ENCODE measurements around the gene TLDC2. TPM values are rescaled to one million over a fixed set of nuclear protein-coding genes. Genes with fewer than 3 reads are reported as not detected.
A peak's percentile ranks its signal among the peaks of the same experiment; 100 is the strongest.

Gene TLDC2
- total RNA-seq, 4 donors from 2014 or later, result not detected

DNA sequence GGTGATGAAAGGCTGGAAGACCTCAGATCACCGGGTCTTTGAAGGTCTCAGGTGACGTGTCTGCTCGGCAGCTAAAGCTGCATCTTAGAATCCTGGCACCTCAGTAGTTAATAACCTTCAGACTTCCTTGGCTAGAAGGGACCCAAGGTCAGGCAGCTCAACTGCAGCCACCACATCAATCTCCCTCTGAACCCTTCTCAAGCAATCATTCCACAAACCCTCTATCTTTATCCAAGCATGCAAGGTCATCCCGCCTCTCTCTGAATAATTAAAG is 16.7 kb upstream of the TLDC2 start:
- peaks cover 89% of the 10 kb centered on the region for H3K4me1 ChIP-seq
- H3K36me3 ChIP-seq, result peaks cover 4% of the 10 kb centered on the region
- H3K27me3 ChIP-seq, result no peaks in the 10 kb centered on the region
- no peaks in the 10 kb centered on the region for H3K9me3 ChIP-seq
- H3K27ac ChIP-seq, result no peak overlapping the region
- 77% methylated on average over 3 of the region's 4 CpGs for WGBS
- TF ChIP-seq, protein P1, sequence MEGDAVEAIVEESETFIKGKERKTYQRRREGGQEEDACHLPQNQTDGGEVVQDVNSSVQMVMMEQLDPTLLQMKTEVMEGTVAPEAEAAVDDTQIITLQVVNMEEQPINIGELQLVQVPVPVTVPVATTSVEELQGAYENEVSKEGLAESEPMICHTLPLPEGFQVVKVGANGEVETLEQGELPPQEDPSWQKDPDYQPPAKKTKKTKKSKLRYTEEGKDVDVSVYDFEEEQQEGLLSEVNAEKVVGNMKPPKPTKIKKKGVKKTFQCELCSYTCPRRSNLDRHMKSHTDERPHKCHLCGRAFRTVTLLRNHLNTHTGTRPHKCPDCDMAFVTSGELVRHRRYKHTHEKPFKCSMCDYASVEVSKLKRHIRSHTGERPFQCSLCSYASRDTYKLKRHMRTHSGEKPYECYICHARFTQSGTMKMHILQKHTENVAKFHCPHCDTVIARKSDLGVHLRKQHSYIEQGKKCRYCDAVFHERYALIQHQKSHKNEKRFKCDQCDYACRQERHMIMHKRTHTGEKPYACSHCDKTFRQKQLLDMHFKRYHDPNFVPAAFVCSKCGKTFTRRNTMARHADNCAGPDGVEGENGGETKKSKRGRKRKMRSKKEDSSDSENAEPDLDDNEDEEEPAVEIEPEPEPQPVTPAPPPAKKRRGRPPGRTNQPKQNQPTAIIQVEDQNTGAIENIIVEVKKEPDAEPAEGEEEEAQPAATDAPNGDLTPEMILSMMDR (IDR thresholded peaks at IDR 0.05), result no peak
- no peak for TF ChIP-seq EP300 (IDR thresholded peaks at IDR 0.05)
- no peak for TF ChIP-seq POLR2A (IDR thresholded peaks at IDR 0.05)
- TF ChIP-seq POLR2AphosphoS5 (IDR thresholded peaks at IDR 0.05), result no peak
- no peak for DNase-seq (ENCODE audit: low spot score in 2 of 2)
- no peak overlapping the region for H3K4me3 ChIP-seq

DNA sequence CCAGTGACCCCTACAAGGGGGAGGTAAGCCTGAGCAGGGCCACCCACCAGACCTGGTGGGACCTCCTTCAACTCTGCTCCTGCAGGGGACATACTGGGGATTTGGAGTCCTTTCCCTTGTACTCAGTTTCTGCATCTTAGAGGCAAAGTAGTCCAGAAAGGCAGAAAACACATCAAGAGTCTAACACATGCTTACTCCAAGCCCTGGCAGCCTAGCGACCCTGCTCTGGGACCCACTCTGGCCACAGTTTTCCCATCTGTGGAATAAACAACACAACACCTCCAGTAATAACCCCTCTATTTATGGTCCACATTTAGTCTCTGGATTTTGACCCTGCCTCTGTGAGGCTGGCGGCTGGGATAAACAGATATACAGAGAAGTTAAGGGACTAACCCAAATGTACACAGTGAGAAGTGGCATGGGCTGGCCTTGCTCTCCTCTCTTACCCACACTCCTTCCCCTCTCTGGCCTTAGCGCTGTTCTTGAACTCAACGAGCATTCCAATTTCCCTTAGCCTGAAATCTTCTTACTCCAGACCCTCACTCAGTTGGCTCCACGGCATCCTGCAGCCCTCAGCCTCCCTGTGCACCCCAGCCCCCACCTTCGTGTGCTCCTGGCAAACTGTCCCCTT is 16.1 kb upstream of the TLDC2 start:
- H3K4me3 ChIP-seq, result no peak overlapping the region
- peaks cover 89% of the 10 kb centered on the region for H3K4me1 ChIP-seq
- 72% methylated on average over 6 of the region's 6 CpGs for WGBS

DNA sequence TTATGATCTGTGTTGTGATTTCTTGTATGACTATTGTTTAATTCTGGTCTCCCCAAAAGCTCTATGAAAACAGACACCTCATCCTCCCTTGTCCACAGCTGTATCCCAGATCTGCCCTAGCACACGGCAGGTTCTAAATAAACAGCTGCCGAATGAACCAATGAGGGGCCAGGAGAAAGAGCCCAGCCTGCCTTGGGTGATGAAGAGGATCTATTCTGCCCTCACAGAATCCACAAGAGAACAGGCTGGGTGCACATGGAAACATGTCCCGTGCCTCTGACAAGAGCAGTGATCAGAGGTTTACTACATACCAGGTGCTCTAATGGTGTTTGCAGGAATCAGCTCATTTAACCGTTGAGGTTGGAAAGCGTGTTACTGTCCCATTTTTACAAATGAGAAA is 15.6 kb upstream of the TLDC2 start:
- Histone ChIP-seq H3K27me3 (no peaks in the 10 kb centered on the region), H3K9me3 (no peaks in the 10 kb centered on the region), H3K27ac (no peak overlapping the region), H3K4me1 (peaks cover 89% of the 10 kb centered on the region), H3K4me3 (no peak overlapping the region), H3K36me3 (peaks cover 4% of the 10 kb centered on the region)
- WGBS, result 70% methylated on average over 5 of the region's 5 CpGs
- DNase-seq (ENCODE audit: low spot score in 2 of 2), result no peak
- TF ChIP-seq POLR2A (IDR thresholded peaks at IDR 0.05), result no peak
- TF ChIP-seq EP300 (IDR thresholded peaks at IDR 0.05), result no peak
- TF ChIP-seq POLR2AphosphoS5 (IDR thresholded peaks at IDR 0.05), result no peak
- TF ChIP-seq, protein P1 (IDR thresholded peaks at IDR 0.05), result no peak

More for the DNA sequence above, 16.1 kb upstream of the TLDC2 start:
- Histone ChIP-seq H3K27ac (no peak overlapping the region), H3K9me3 (no peaks in the 10 kb centered on the region), H3K27me3 (no peaks in the 10 kb centered on the region), H3K36me3 (peaks cover 4% of the 10 kb centered on the region)
- no peak for DNase-seq (ENCODE audit: low spot score in 2 of 2)
- TF ChIP-seq POLR2A (IDR thresholded peaks at IDR 0.05) (no peak), POLR2AphosphoS5 (IDR thresholded peaks at IDR 0.05) (no peak), EP300 (IDR thresholded peaks at IDR 0.05) (no peak)
- TF ChIP-seq, protein P1 (IDR thresholded peaks at IDR 0.05), result no peak

DNA sequence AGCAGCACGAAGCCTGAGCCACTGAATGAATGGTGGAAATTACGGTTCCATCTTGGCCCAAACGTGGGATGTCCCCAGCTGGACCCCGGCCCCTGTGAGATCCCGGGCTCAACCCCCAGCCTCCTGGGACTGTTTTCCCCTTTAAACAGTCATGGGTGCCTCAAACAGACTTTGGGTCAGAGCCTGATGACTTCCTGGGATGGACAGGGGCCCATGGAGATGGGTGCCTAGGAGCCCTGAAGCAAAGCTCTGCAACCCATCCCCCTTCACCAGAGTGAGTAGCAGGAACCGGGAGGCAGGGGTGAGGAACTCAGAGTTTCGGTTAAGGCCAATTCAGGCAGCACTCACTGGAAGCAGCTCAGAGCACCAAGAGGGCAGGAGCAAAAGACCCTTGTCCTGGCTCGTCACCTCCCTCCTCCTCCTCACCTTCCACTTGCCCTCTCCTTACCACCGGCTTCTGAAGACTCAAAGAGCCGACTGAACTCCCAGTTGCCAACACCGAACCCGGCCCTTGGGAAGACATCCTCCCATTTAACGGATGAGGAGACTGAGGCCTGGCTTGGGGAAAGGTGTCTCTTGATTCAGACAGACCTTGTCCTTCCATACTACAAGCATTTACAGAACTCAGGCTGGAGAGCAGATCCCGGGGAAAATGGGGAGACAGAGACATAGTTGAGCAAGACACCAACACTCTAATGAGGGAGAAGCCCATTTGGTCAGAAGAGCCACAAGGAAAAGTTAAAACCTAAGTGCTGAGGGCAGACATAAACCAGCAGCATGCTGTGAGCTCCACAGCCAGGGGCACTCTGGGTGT is 14.9 kb upstream of the TLDC2 start:
- Histone ChIP-seq H3K9me3 (no peaks in the 10 kb centered on the region), H3K27me3 (no peaks in the 10 kb centered on the region), H3K4me3 (peak overlapping the region; percentile 71), H3K27ac (peak overlapping the region; percentile 92), H3K4me1 (peaks cover 82% of the 10 kb centered on the region), H3K36me3 (peaks cover 4% of the 10 kb centered on the region)
- DNase-seq (ENCODE audit: low spot score in 2 of 2), result no peak
- TF ChIP-seq EP300 (IDR thresholded peaks at IDR 0.05) (no peak), POLR2AphosphoS5 (IDR thresholded peaks at IDR 0.05) (no peak)
- 68% methylated on average over 14 of the region's 14 CpGs for WGBS

DNA sequence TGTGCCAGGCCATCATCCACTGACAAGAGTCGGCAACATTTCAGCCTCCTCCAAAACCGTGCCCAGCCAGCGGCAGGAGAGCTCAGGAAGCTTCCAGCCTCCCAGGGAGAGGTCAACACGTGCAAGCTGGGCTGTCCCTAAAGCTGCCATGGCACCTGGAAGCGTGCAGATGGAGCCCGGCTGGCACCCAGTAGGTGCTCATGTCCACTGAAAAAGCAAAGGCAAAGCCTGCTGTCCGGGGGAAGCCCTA is 14.4 kb upstream of the TLDC2 start:
- 0% methylated on average over 2 of the region's 7 CpGs for WGBS
- H3K27ac ChIP-seq, result peak overlapping the region; percentile 92
- peak overlapping the region; percentile 71 for H3K4me3 ChIP-seq
- H3K9me3 ChIP-seq, result no peaks in the 10 kb centered on the region
- peaks cover 4% of the 10 kb centered on the region for H3K36me3 ChIP-seq
- H3K4me1 ChIP-seq, result peaks cover 76% of the 10 kb centered on the region
- no peaks in the 10 kb centered on the region for H3K27me3 ChIP-seq
- DNase-seq (ENCODE audit: low spot score in 2 of 2), result no peak
- no peak for TF ChIP-seq POLR2AphosphoS5 (IDR thresholded peaks at IDR 0.05)
- TF ChIP-seq, protein P1 (IDR thresholded peaks at IDR 0.05), result no peak
- no peak for TF ChIP-seq EP300 (IDR thresholded peaks at IDR 0.05)
- no peak for TF ChIP-seq POLR2A (IDR thresholded peaks at IDR 0.05)
